ENCODE measurements around the gene ARID2.

- no peak for TF ChIP-seq EZH2 (IDR thresholded peaks at IDR 0.05; ENCODE audit: borderline replicate concordance, low read depth, low read length, poor library complexity, severe bottlenecking)
- TF ChIP-seq CTCF (conservative IDR thresholded peaks at IDR 0.05; ENCODE audit: low read depth, low read length): no peak
Observed at GRCh38 chr12:45703942-45704341, 25.6 kb upstream of the ARID2 start.
